Uterus (tissue), 2 donors: ENCODE results near the gene COMMD10.

ENCODE experiments used
- CTCF ChIP-seq, 4 experiments: fragments of 200-600 bp in 2 of 4; fragments of 450-650 bp in 2 of 4; sonication (generic) in 2 of 4; IDR thresholded peaks; one replicate each; pipeline ENCODE4 v1.5.1; 2016 to 2019; ENCODE audit warnings: antibody characterized with exemption in 4 of 4, mild to moderate bottlenecking in 2 of 4, moderate library complexity in 1 of 4
- POLR2A ChIP-seq, 2 donors: fragments of 450-650 bp; IDR thresholded peaks; one replicate each; pipeline ENCODE4 v1.6.1; 2016; ENCODE audit warnings: antibody characterized with exemption in 2 of 2, mild to moderate bottlenecking in 1 of 2, moderate library complexity in 1 of 2

GRCh38 chr5:116281309-116281708 lies 196.5 kb downstream of the COMMD10 start:
- no peak for TF ChIP-seq POLR2A (IDR thresholded peaks at IDR 0.05)
- no peak for TF ChIP-seq CTCF (IDR thresholded peaks at IDR 0.05)
